K562 (cell line): ENCODE measurements around the gene LAMB3. TPM values are rescaled to one million over a fixed set of nuclear protein-coding genes. Genes with fewer than 3 reads are reported as not detected.

ENCODE experiments used
- ATF1 ChIP-seq, 2 experiments: fragments of 450-650 bp in 1 of 2; IDR thresholded peaks; 2 replicates each; pipeline ENCODE4 v1.6.1; 2016; ENCODE audit warnings: missing compliant biosample characterization in 1 of 2, missing genetic modification characterization in 1 of 2
- JUND ChIP-seq, 2 experiments: IDR thresholded peaks; 2 replicates in 1 of 2; 3 replicates in 1 of 2; pipeline ENCODE4 v1.6.1; 2011; ENCODE audit warnings: borderline replicate concordance in 2 of 2, low read depth in 2 of 2, low read length in 2 of 2, improper control_type of control experiment in 1 of 2, missing biosample characterization in 1 of 2, missing genetic modification characterization in 1 of 2, missing genetic modification reagents in 1 of 2
- polyA plus RNA-seq, 8 experiments: library from polyadenylated mRNA; depleted of rRNA in 4 of 8; stranded (reverse) in 5 of 8; unstranded in 3 of 8; fragments of >200 nt; fragmentation: Nextera tagmentation in 2 of 8; fragmentation: Illumina TruSeq in 1 of 8; extraction: Ambion mirVana in 2 of 8; extraction: Trizol in 1 of 8; gene quantifications; 2 replicates each; pipeline versions ENCODE4 v1.2.1 to v1.2.3, GENCODE V29; 2011 to 2014; ENCODE audit warnings: inconsistent platforms in 1 of 8, missing spikeins in 1 of 8
- total RNA-seq, 7 experiments: library from RNA; depleted of rRNA in 6 of 7; stranded (reverse); fragments of >200 nt in 6 of 7; fragmentation: Illumina TruSeq in 2 of 7; extraction: Trizol in 2 of 7; gene quantifications; 2 replicates each; pipeline versions ENCODE4 v1.2.1 to v1.2.3, GENCODE V29; 2011 to 2021; ENCODE audit warnings: low replicate concordance in 1 of 7
- TF ChIP-seq, protein P1 (sequence below): fragments of 250-450 bp; sonication (Bioruptor Pico); IDR thresholded peaks from 2 replicates; pipeline ENCODE4 v1.4.0; 2020

Gene LAMB3
- total and polyA plus RNA-seq, 9 of the 15 experiments (the other 6 are each of a cell fraction or from before 2014, with no cell fraction given): 0.08 to 1.3 (median 0.91) TPM

- TF ChIP-seq, protein P1, sequence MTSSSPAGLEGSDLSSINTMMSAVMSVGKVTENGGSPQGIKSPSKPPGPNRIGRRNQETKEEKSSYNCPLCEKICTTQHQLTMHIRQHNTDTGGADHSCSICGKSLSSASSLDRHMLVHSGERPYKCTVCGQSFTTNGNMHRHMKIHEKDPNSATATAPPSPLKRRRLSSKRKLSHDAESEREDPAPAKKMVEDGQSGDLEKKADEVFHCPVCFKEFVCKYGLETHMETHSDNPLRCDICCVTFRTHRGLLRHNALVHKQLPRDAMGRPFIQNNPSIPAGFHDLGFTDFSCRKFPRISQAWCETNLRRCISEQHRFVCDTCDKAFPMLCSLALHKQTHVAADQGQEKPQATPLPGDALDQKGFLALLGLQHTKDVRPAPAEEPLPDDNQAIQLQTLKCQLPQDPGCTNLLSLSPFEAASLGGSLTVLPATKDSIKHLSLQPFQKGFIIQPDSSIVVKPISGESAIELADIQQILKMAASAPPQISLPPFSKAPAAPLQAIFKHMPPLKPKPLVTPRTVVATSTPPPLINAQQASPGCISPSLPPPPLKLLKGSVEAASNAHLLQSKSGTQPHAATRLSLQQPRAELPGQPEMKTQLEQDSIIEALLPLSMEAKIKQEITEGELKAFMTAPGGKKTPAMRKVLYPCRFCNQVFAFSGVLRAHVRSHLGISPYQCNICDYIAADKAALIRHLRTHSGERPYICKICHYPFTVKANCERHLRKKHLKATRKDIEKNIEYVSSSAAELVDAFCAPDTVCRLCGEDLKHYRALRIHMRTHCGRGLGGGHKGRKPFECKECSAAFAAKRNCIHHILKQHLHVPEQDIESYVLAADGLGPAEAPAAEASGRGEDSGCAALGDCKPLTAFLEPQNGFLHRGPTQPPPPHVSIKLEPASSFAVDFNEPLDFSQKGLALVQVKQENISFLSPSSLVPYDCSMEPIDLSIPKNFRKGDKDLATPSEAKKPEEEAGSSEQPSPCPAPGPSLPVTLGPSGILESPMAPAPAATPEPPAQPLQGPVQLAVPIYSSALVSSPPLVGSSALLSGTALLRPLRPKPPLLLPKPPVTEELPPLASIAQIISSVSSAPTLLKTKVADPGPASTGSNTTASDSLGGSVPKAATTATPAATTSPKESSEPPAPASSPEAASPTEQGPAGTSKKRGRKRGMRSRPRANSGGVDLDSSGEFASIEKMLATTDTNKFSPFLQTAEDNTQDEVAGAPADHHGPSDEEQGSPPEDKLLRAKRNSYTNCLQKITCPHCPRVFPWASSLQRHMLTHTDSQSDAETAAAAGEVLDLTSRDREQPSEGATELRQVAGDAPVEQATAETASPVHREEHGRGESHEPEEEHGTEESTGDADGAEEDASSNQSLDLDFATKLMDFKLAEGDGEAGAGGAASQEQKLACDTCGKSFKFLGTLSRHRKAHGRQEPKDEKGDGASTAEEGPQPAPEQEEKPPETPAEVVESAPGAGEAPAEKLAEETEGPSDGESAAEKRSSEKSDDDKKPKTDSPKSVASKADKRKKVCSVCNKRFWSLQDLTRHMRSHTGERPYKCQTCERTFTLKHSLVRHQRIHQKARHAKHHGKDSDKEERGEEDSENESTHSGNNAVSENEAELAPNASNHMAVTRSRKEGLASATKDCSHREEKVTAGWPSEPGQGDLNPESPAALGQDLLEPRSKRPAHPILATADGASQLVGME (CRISPR knock-in tag): 0 out of 2 replicates have a peak, but pooled peaks have one; percentile 10
- no peak for TF ChIP-seq ATF1 (CRISPR knock-in tag; IDR thresholded peaks at IDR 0.05)
- peak; percentile 66 for TF ChIP-seq ATF1 (tag; IDR thresholded peaks at IDR 0.05)
- TF ChIP-seq JUND (IDR thresholded peaks at IDR 0.05; ENCODE audit: borderline replicate concordance, low read depth, low read length): peak; percentile 37
- peak; percentile 37; the same call in 1 of the 3 replicates for TF ChIP-seq JUND (tag; IDR thresholded peaks at IDR 0.05; ENCODE audit: borderline replicate concordance, low read depth, low read length)
Measured at GRCh38 chr1:209674957-209675564, 22.8 kb upstream of the LAMB3 start, which contains the start of gene G0S2 (continued).
